ENCODE measurements around the gene QSOX2.

QSOX2 gene

DNA sequence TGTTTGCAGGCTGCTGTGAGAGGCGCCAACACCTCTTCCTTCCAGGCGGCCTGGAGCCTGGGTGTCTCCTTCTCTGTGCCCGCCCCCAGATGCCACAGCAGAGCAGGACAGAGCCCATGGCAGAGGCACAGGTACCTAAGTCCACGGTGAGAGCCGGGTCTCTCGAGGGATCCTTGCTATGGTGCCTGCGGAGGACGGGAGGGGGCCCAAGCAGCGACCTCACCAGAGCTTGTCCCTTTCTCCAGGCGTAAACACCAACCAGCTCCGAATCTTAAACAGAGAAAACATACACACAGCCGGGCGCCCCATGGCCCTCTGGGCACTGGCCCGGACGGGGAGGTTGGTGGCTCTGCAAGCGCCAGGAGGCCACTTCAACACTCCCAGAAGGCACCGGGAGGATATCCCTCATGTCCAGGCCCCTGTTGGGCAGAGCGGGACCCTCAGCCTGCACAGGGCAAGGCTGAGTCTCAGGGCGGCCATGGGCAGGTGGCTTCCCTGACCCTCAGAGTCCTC, 46.5 kb upstream of the QSOX2 start:
- H3K4me3 ChIP-seq (replicated peaks in 1 of 2; ENCODE audit: low read depth in 2 of 2, low read length in 2 of 2): no peak overlapping the region
- no peak for DNase-seq (ENCODE audit: low read depth in 2 of 2)
- TF ChIP-seq, protein P1, sequence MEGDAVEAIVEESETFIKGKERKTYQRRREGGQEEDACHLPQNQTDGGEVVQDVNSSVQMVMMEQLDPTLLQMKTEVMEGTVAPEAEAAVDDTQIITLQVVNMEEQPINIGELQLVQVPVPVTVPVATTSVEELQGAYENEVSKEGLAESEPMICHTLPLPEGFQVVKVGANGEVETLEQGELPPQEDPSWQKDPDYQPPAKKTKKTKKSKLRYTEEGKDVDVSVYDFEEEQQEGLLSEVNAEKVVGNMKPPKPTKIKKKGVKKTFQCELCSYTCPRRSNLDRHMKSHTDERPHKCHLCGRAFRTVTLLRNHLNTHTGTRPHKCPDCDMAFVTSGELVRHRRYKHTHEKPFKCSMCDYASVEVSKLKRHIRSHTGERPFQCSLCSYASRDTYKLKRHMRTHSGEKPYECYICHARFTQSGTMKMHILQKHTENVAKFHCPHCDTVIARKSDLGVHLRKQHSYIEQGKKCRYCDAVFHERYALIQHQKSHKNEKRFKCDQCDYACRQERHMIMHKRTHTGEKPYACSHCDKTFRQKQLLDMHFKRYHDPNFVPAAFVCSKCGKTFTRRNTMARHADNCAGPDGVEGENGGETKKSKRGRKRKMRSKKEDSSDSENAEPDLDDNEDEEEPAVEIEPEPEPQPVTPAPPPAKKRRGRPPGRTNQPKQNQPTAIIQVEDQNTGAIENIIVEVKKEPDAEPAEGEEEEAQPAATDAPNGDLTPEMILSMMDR (IDR thresholded peaks at IDR 0.05; ENCODE audit: low read depth, low read length): no peak

DNA sequence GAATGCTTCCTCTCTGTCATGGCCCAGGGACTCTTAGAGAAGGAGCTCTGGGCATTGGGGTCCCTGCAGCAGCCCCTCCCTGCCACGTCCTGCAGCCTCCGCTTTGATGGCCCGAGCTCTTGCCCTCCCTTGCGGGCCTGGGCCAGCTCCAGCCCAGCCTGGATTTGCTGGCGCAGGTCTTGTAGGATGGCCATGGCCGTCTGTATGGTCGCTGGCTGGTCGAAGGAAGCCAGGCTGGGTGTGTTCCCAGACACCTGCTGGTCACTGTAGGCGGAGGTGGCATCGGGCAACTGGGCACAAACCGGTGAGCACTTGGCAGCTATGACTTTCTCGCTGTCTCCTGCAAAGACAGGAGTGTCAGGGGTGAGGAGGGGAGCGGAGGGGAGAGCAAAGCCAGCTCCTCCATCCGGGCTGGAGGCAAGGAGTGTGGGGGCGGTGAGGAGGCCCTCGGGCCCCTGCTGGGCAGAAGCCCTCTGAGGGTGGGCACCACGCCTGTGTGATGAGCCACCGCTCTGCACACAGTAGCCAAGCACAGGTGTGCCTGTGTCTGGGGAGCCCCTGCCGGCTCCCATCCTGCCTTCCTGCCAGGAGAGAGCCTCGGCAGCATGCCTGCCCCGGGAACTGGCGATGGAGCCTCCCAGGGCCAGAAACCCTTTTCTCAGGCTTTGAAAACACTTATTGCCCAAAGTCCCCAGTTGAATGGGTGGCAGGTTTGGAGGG, 45.9 kb upstream of the QSOX2 start:
- TF ChIP-seq, protein P1 (IDR thresholded peaks at IDR 0.05; ENCODE audit: low read depth, low read length): no peak
- H3K4me3 ChIP-seq (replicated peaks in 1 of 2; ENCODE audit: low read depth in 2 of 2, low read length in 2 of 2): no peak overlapping the region
- DNase-seq (ENCODE audit: low read depth in 2 of 2): no peak

DNA sequence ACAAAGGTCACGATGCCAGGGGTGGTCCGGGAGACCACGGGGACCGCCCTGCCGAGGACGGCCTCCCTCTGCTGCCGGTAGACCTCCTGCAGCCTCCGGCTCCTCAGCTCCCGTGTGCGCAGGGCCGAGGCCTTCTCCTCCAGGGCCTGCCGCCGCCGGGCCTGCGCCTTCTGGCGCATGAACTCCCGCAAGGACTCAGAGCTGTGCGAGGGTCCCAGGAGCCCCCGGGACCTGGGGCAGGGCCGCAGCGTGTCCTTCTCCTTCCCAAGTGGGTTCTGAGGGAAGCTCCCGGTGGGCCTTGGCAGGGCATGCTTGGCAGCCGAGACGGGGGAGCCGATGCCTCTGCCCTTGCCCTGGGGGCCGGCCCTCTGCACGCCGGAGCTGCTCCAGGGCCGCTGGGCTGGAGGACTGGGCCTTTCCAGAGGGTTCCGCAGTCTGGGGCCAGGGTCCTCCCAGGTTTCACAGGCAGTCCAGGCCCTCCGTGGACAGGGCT, 44.9 kb upstream of the QSOX2 start:
- H3K4me3 ChIP-seq (replicated peaks in 1 of 2; ENCODE audit: low read depth in 2 of 2, low read length in 2 of 2): no peak overlapping the region
- DNase-seq (ENCODE audit: low read depth in 2 of 2): no peak
- TF ChIP-seq, protein P1 (IDR thresholded peaks at IDR 0.05; ENCODE audit: low read depth, low read length): no peak

DNA sequence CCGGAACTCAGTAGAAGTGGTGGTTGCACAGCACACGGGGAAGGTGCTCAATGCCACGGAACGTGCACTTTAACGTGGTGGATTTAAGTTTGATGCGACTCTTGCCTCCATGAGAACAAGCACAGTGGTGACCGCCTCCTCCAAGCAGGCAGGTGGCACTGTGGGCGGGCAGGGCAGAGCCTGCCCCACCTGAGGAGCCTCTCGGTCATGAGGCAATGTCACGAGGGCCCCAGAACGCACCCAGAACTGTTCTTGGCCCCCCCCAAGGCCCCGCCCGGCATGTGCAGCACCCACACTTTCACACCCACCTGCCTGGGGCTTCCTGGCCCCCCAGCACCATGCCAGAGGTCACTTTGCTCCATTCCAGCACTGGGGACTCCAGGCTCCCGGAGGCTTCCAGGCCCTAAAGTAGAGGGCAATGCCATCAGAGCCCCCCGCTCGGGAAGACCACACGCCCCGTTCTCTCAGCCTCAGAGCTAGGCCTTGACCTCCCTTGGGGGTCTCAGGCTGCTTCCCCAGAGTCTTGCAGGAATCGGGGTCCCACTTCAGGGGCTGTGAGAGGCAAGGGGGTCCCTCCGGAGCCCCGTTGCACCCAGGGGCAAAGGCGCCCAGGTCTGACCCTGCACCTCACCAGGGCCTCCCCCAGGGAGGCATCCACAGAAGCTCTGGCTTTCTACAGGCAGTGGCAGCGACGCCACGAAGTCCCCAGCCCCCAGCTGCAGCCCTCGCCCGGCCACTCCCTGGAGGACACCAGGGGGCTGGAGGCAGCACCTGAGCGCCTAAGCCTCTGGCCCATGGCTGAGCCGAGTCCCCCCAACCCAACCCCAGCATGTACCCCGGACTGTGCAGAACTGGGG, 44.3 kb upstream of the QSOX2 start:
- TF ChIP-seq, protein P1 (IDR thresholded peaks at IDR 0.05; ENCODE audit: low read depth, low read length): no peak
- H3K4me3 ChIP-seq (replicated peaks in 1 of 2; ENCODE audit: low read depth in 2 of 2, low read length in 2 of 2): no peak overlapping the region
- DNase-seq (ENCODE audit: low read depth in 2 of 2): no peak

DNA sequence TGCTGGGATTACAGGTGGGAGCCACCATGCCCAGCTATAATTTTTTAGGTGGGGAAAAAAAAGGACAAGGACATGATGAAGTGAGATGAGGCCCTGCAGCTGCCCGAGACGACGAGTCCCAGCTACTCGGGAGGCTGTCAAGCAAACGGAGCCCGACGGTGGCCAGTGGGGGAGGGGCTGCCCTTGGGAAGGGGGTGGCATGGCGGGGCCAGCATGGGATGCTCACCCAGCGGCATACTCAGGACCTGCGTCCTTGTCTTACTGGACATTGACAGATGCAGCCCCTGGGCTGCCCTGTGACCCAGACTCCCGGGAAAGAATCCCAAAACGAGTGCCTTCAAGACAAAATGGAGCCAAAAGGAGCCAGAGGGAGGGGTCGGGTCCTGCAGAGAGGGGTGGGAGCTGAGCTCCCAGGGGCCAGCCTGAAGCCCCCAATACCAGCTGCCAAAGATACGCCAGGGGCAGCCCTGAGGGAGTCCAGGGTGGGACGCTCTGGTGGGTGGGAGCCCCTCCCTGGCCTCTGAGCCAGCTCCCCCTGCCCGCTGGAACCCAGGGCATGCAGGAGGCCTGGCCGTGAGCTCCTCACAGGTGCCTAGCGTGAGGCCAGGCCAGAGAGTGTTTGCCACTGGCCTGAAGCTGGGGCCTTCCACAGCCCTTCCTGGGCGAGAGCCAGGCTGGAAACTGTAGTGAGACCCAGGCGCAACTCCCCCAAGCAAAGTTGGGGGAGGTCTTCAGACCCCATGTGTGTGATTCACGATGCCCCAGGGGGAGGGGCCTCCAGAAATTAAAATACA, 42.5 kb upstream of the QSOX2 start:
- no peak overlapping the region for H3K4me3 ChIP-seq (replicated peaks in 1 of 2; ENCODE audit: low read depth in 2 of 2, low read length in 2 of 2)
- DNase-seq (ENCODE audit: low read depth in 2 of 2): no peak
- TF ChIP-seq, protein P1 (IDR thresholded peaks at IDR 0.05; ENCODE audit: low read depth, low read length): no peak

DNA sequence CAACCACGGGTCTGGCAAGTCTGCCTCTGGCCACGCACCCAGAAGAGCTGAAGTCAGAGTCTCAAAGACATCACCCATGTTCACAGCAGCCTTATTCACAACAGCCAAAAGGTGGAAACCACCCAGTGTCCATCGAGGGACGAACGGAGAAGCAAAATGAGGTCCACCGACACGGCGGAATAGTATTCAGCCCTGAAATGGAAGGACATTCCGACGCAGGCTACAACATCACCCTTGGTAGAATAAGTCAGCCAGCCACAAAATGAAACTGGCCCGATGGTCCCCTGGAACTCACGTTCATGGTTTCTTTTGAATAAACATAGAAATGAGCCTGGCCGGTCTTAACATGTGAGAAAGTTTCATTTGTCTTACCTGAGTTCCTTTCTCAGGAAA, 41.4 kb upstream of the QSOX2 start:
- DNase-seq (ENCODE audit: low read depth in 2 of 2): no peak
- H3K4me3 ChIP-seq (replicated peaks in 1 of 2; ENCODE audit: low read depth in 2 of 2, low read length in 2 of 2): no peak overlapping the region
- TF ChIP-seq, protein P1 (IDR thresholded peaks at IDR 0.05; ENCODE audit: low read depth, low read length): no peak

Data from cardiac fibroblast (primary cell).